ENCODE data around the gene MAML2.

MAML2 gene

DNA sequence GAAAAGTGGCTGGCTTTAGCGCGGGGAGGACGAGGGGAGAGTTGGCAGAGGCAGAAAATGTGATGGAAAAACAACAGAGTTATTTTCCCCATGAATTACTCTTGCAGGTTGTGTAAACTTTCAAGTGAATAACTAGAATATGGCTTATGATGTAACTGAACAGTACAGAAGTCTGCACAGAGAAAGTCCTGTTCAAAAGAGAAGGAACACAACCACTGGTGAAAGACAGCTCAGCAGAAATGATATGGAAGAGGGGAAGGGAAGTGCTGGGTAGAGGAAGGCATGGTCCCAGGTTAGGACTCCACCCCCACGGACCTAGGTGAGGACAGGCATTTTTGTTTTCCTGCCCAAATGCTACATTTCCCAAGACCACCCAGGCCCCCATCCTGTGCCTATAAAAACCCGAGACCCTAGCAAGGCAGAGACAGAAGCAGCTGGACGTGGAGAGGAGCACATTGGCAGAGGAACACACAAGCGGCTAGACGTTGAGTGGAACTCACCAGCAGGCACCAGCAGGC lies 77.7 kb downstream of the MAML2 start:
- no peak for DNase-seq

DNA sequence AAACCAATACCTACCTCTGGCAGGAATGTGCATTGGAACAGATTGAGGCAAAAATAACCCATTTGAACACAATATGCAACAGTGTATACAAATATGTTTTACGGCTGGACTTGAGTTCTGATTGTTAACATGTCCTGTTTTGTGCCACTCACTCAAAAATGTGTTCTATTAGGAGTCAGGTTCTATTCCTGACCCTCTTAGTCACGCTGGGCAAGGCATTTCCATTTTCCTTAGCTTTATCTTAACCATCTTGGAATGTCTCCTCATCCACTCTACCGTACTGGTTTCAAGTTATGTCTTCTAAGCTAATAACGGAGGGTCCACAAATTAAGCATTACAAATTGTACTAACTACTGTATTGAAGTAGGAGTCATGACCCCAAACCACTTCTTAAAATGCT lies 78.6 kb downstream of the MAML2 start:
- peak; percentile 66 for DNase-seq

DNA sequence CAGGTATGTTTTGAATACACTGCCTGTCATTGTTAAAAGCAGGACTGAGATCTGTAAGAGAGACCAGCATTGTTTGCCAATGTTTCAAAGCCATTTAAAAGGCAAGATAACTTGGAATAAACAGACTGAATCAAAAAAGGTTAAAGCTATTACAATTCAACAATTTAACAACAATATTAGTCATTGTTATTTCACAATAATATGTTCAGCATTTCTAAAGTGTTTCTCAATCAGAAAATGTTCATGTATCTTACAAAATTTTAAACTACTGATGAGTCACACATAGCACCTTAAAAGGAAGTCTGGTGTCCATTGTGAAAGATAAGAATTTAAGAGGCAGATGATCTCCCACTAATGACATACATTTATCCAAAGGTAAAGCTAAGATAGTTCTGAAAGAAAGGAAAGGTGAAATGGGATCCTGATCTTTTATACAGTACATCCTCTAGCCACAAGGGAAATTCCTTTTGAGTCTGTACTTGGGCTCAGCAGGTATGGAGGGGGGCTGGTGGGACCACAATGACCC lies 79.7 kb downstream of the MAML2 start:
- peak; percentile 79 for DNase-seq

DNA sequence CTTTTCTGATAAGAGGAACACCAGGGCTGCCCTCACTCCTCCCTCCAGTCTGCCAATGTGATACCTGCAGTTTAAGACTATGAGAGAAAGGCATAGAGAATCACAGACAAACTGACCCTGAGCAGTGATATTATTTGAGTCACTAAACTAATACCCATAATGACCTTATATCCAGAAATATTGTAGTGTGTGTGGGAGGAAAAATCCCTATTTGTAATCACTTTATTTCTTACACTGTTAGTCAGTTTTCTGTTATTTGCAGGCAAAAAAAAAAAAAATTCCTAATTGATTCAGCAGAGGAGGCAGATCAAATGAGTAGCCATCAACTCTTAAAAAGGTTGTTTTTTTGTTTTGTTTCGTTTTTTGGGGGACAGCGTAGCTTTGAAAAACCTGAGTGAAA lies 82.5 kb downstream of the MAML2 start:
- DNase-seq = no peak

DNA sequence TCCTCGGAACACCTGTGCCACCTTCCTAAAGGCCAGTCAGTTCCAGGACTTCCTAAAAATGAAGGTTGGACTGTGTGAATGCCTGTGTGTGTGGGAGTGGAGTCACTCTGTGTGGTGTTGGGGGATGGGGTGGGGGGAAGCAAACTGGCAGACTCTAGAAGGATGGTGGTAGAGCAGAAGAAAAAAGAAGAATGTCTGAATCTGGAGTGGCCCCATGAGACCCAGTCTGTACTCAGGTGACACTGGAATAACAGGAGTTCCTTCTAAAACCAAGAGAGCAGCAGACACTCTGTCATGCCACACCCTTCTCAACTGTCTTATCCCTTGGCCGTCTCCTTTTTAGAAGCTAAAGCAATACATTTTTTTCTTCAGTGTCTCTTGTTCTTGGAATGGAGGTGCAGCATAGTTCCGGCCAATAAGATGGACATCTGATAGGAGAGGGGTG lies 82.9 kb downstream of the MAML2 start:
- no peak for DNase-seq

DNA sequence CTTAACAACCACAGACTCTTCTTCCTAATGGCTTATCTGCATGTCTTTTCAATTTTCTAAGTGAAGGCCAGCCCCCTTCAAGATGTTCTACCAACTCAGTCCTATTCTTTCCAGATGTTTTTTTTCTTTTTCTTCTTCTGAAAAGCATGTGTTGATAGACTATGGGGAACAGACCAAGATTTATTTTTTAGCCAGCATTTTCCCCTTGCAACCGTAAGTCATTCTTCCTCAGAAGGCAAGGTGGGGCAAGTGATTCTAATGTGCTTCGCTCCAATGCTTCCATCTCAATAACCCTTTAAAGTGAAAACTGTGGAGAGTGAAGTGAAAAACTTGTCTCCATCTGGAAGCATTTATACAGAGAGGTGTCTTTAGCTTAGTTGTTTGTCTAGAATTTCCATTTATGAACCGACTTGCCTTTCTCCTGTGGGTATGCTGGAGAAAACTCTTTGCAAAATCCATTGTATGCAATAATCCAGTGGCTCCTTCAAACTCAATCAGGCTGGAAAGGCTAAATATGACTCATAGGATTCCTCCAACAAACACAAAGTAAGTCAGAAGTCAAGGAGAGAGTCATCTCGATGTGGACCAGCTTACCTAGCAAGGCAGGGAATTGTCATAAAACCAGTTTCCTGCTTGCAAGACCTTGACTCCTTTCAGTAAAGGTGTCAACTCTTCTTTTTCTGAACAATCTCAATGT lies 83.7 kb downstream of the MAML2 start:
- peak; percentile 78 for DNase-seq

DNA sequence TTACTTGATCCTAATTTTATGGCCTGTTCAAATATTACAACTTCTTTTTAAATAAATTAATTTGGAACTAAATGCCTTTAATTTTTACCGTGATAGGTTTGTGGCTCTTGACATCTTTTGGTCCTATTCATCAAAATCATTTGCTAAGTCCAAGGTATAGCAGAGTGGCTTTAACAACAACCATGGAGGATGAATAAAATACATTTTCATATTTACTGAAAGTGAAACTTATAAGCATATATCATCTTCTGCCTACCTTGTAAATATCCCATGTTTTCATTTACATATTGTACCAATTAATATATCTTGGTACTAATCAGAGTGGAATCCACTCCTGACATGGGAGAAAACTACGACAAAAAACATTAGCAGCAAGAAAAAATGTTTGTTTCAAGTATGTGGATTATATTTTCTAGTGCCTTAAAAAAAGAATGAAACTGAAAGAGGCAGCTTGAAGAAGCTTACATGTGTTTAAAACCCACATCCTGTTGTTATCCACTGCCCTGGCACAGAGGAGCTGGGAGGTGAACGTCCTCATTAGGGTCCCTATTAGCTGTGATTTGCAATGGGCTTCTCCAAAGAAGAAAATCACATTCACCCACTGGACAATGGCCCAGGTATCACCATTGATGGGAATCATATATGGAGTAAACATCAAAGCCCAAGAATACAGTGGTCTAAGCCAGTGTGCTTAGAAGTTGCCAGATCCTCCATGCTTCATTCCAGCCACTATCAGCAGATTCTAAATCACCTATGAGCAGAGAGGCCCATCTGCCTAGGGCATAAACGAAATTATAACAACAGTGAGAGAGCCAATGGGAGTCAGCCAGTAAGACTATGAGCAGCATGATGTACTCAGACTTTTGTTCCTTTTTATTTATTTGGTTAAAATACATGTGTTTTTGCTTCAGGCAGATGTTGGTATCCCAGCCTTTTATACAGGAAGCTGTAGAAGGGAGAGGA lies 84.7 kb downstream of the MAML2 start:
- DNase-seq = peak; percentile 63

DNA sequence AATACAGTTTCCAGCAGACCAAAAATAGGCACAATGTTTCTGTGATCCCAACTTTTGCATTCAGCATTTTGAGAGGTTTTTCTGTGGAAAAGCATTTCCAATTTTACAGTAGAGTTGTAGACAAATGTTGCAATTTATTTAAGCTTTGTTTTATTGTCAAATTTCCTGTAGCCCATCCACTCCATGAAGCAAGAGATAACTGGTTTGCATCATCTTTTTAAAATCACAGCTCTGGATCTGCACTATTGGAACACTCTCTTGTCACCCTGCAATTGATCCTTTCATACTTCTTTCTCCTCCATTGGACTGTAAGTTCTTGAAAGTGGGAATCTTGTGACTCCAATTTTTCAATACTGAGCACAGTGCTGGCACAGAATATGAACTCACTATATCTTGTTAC lies 86.0 kb downstream of the MAML2 start:
- no peak for DNase-seq

DNA sequence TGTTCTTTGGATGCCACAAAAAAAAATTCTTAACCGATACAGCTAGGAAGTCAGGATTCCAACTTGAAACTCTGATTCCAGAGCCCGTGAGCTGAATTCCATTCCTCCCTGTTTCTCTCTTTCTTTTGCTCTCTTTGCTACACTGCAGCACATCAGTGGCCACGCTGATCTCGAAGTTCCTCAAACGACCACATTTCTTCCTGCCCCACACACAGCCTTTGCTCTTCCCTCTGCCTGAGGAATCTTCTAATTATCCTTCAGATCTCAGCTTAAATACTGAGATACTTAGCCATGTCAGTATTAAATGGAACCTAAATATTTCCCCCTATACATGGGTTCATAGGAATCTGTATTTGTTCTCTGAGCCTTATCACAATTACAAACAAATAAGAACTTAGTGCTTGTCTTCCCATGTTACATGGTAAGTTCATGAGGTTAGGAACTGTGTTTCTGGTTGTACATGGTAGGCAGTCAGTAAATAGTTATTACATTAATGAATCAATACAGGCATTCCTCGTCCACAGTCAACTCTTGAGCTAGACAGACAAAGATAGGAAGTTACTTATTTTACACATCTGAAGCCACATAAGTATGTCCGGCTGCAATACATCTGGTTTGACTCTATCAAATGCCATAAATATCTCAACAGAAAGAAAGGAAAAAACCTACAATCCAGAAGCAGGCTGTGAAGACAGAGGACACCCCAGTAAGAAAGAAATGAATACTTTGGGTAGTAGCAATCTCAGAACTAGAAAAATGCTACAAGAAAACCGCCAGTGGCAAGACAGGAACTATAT lies 86.6 kb downstream of the MAML2 start:
- no peak for DNase-seq

DNA sequence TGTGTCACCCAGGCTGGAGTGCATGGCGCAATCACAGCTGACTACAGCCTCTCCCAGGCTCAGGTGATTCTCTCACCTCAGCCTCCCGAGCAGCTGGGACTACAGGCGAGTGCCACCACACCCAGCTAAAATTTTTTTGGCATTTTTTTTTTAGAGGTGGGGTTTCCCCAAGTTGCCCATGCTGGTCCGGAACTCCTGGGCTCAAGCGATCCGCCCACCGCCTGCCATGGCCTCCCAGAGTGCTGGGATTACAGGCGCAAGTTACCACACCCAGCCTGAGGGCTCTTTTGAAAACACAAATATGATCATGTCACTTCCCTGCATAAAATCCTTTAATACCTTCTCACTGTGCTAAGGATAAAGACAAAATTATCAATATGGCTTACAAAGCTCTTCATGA lies 88.1 kb downstream of the MAML2 start:
- no peak for DNase-seq

DNA sequence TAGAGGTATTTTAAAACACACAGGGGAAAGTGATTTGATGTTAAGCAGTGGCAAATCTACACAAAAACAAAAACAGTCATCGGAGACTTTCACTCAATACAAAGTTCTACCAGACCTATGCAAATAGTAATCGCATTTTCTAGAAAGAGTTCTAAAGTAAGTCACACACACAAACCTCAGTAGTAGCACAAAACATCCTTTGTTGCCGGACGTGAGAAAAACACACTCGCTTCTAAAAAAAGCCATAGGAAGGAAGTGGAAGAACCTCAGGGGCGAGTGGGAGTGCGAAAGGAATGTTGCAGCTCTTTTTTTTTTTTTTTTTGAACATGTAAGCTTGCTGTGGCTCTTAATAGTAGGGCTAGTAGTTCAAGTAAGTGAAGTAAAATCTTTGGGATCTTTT lies 88.9 kb downstream of the MAML2 start:
- DNase-seq = peak; percentile 69

DNA sequence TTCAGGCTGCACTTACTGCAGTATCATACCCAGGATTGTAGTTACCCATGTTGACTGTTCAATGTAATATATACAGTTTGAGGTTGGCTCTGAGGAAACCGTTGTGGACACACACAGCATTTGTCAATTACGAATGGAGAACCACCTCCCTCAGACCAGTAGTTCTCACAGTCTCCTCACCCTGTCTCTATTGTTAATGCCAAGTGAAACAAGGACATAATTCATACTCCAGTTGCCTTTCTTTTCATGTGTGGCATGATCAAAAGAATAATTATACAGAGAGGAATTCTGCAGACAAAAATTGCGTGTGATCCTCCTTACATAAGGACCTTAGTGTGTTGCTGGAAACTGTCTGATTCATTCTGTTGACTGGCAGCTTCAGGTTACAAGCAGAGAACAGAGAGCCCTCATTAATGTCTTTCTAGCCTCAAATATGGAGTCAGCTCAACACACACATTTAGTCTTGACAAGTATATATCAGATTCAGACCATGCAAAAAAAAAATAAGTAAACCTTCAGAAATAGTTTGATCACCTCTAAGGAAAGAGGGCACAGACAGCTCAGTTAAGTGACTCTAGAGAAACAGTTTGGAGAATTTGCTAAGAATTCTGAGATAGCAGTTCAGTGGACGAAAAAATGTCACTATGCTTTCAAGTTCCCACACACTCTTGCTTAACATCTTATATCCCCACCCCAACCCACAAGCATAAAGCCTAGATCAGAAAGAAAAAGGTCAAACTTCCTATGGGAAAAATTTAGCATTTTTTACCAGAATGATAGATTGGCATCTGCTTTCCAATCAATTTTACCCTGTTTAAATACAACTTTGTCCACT lies 96.1 kb downstream of the MAML2 start:
- no peak for DNase-seq

DNA sequence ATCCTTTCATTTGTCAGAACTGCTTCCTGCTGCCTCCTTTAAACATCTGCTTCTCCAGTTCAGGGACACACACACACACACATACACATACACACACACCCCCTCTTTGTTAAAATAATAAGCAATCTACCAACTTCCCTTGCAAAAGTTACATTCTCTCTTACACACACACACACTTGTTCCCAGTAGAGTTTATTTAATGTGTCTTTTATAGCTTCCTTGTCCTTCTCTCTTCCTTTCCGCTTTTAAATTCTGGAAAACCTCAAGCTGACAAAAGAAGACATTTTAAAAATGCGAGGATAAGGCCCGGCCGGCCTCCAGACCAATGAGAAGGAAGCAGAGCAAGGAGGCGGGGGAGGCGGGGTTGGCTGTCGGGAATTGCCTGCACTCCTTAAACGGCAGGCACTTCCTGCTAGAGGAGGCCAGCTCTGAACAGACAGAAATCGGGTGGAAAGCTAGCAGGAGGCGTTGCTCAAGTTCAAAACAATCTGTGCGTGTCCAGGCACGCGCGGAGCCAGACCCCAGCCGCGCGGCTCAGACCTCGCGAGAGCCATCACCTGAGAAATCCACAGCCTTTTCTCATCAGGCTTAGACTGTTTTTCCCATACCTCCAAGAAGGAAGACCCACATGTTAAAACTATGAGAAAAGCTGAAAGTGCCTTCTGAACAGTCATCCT lies 99.9 kb downstream of the MAML2 start:
- DNase-seq = peak; percentile 98

DNA sequence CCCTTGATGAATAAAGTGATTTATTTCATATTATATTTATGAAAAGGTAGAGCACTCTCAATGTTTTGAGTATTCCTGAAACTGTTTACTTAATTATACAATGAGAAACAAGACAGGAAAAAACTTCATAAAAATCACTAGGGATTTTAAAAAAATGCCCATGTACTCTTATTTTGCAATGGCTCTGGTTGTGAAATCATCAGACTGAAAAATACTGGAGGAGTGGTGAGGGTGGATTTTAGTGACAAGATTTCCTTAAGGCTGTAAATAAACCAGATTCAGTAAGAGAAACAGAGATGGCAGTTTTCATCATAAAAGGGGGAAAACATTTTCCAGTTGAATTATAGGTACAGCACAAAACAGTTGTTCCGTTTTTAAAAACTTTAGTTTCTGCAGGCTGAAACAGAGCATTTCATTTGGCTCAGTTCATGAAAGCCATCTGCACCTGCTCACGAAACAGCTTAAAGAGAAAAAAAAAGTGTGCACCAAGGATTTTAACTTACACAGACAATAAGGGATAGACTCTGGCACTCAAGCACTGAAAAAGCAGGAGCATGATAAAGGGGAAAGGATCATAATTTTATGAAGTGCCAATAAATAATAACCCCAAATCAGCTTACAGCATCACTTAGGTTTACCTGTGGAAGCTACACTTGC lies 100.7 kb downstream of the MAML2 start:
- DNase-seq = no peak

DNA sequence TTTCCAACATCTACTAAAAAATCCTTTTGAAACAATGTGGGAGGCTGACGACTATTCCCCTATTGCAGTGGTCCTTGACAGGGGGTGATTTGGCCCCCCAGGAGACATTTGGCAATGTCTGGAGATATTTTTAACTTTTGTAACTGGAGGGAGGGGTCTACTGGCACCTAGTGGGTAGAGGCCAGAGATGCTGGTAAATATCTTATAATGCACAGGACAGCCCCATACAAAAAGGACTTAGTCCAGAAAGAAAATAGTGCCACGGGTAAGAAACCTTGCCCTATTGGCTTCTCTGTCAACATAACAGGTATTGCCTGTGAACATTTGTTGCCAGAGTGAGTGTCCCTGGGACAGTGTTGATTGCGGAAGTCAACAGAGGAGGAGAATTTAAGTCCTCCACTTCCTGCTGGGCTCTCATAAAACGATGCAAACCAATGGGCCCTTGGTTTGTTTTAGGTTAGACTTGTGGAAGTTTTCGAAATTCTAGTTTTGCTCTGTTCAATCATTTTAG lies 101.6 kb downstream of the MAML2 start:
- no peak for DNase-seq

DNA sequence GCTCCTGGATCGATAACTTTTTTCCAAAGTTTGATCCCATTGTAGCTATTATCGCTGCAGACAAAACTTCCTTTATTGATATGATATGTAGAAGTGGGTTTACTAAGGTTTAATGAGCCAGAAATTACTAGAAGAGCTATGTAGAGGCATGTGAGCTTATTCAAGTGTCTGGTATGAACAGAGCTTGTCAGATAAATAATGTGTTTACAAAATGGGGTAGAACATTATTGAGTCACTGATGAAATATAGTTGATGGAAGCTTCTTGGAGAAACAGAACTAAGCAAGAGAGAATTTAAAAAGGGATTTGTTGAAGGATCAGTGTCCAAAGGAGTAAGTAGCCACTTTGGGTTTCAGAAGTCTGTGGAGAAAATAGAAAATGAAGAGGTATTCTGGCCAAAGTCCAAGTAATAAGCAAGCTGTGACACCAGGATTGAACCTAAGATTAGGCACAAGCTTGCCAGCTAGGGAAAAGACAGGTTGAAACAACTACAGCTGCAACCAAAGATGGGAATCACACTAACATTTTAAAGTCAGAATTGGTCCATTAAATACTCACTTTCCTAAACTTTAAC lies 104.3 kb downstream of the MAML2 start:
- peak; percentile 38 for DNase-seq

DNA sequence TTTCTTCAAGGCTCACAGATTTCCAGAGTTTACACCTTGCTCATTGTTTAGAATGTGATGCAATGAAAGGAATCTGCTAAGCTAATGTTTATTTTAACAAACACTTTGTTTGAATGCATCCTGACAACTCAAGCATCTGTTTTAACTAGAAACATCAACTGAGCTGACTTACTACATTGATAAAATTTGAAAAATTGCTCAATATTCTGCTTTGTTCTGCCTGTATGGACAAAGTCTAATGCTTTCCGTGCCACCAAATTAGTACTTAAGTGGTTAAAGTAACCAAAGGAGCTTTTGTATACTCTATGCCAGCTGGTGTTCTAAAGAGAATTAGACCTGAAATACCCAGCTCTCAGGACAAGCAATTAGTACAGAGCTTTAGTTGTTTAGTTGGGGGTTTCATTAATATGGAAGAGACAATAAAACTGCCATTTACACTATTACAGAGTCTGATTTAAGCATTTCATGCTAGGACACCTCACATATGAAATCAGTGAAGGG lies 105.2 kb downstream of the MAML2 start:
- DNase-seq = no peak

DNA sequence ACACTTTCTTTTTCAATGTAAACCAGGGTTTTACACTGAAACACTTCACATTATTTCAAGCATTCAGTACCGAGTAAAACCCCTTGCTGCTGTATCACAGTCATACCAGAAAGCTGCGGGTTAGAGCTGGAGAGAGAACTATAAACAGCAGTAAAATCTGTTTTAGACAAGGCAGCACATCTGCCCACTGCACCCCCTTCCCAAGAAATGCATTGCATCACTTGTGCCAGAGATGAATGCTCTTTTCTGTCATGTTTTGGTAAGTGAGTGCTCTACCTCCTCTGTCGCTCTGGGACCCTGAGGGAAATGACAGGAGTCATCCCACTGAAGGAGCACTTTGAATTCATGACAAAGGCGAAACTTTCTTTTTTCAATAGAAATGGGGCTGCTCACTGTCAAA lies 107.2 kb downstream of the MAML2 start:
- DNase-seq = peak; percentile 42

DNA sequence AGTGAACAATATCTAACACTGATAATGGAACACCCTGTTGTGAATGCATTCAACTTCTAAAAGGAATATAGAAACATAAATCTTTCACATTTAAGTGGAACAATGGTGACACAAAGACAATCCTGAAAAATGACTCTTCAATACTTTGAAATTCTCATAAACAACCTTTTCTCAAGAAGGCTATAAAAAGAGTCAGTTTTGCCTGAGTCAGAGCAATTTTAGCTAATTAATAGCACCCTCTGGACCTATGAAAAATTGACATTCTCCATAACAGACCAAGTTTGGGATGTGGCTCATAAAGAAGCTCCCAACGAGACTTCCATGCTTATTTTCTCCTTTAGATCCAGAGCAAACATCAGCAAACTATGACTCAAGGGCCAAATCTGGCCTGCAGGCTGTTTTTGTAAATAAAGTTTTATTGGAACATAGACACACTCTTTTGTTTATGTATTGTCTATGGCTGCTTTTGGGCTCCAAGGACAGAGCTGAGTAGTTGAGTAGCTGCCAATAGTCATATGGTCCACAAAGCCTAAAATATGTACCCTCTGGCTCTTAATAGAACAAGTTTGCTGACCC lies 108.0 kb downstream of the MAML2 start:
- DNase-seq = peak; percentile 52
